SU-DHL-6 (cell line): ENCODE data around the gene PROX2.

Experiments used
- H2AFZ ChIP-seq: fragments of 200-600 bp; sonication (generic); 2 replicates; pipeline ENCODE4 v1.6.1; 2014; ENCODE audit warnings: low read depth, mild to moderate bottlenecking, moderate library complexity, mixed read lengths, antibody characterized with exemption, low read length; ENCODE audit not compliant: severe bottlenecking
- H3F3A ChIP-seq: fragments of 200-600 bp; shearing (Covaris generic); 2 replicates; pipeline ENCODE4 v1.6.0; 2016; ENCODE audit warnings: antibody characterized with exemption, mild to moderate bottlenecking; ENCODE audit not compliant: insufficient read depth
- H3K27ac ChIP-seq: fragments of 200-600 bp; sonication (generic); 2 replicates; pipeline ENCODE4 v1.5.1; 2016; ENCODE audit warnings: low read depth, mild to moderate bottlenecking, low read length, moderate library complexity, mixed read lengths
- H3K27me3 ChIP-seq: fragments of 200-600 bp; sonication (generic), shearing (Covaris generic); 2 replicates; pipeline ENCODE4 v1.6.0; 2014; ENCODE audit warnings: mild to moderate bottlenecking, low read length
- H3K36me3 ChIP-seq: fragments of 200-600 bp; sonication (generic); 2 replicates; pipeline ENCODE4 v1.6.1; 2014; ENCODE audit warnings: mild to moderate bottlenecking, low read length, mixed read lengths
- H3K4me2 ChIP-seq: fragments of 300-600, 200-600 bp; shearing (Covaris generic), sonication (generic); 2 replicates; pipeline ENCODE4 v1.6.0; 2014; ENCODE audit warnings: low read length, low read depth, mild to moderate bottlenecking; ENCODE audit not compliant: poor library complexity, severe bottlenecking
- H3K4me3 ChIP-seq: fragments of 200-600 bp; sonication (generic); 2 replicates; pipeline ENCODE4 v1.5.1; 2014; ENCODE audit warnings: antibody characterized with exemption, low read length, mild to moderate bottlenecking, mixed read lengths; ENCODE audit not compliant: insufficient read depth, poor library complexity, severe bottlenecking
- H3K79me2 ChIP-seq: fragments of 200-600 bp; sonication (generic); 2 replicates; pipeline ENCODE4 v1.6.1; 2014; ENCODE audit warnings: mild to moderate bottlenecking, low read length, moderate library complexity; ENCODE audit not compliant: insufficient read depth
- H3K9ac ChIP-seq: fragments of 200-600 bp; sonication (generic); 2 replicates; pipeline ENCODE4 v1.7.0; 2014; ENCODE audit warnings: mild to moderate bottlenecking, low read length
- H3K9me2 ChIP-seq: fragments of 200-600 bp; sonication (generic); replicated peaks from 2 replicates; pipeline ENCODE4 v1.6.1; 2014; ENCODE audit warnings: low read length; ENCODE audit not compliant: insufficient read depth
- H3K9me3 ChIP-seq: fragments of 200-600 bp; sonication (generic); 2 replicates; pipeline ENCODE4 v1.6.1; 2014; ENCODE audit warnings: low read length, mixed read lengths; ENCODE audit not compliant: insufficient read depth
- H4K20me1 ChIP-seq: fragments of 200-600 bp; sonication (generic); 2 replicates; pipeline ENCODE4 v1.6.1; 2014; ENCODE audit warnings: low read depth, mild to moderate bottlenecking, antibody characterized with exemption, low read length, moderate library complexity, mixed read lengths
- EZH2phosphoT487 ChIP-seq: fragments of 200-600 bp; sonication (generic), shearing (Covaris generic); conservative IDR thresholded peaks from 2 replicates; pipeline ENCODE4 v1.6.1; 2018; ENCODE audit warnings: mild to moderate bottlenecking, antibody characterized with exemption, low read length, moderate library complexity, mixed read lengths
- TF ChIP-seq, protein P1 (sequence below): fragments of 200-600 bp; sonication (generic); IDR thresholded peaks from one replicate; pipeline ENCODE4 v1.5.1; 2017; ENCODE audit warnings: antibody characterized with exemption, mild to moderate bottlenecking, low read length, moderate library complexity; ENCODE audit not compliant: insufficient read depth, poor library complexity, severe bottlenecking

The PROX2 gene

DNA sequence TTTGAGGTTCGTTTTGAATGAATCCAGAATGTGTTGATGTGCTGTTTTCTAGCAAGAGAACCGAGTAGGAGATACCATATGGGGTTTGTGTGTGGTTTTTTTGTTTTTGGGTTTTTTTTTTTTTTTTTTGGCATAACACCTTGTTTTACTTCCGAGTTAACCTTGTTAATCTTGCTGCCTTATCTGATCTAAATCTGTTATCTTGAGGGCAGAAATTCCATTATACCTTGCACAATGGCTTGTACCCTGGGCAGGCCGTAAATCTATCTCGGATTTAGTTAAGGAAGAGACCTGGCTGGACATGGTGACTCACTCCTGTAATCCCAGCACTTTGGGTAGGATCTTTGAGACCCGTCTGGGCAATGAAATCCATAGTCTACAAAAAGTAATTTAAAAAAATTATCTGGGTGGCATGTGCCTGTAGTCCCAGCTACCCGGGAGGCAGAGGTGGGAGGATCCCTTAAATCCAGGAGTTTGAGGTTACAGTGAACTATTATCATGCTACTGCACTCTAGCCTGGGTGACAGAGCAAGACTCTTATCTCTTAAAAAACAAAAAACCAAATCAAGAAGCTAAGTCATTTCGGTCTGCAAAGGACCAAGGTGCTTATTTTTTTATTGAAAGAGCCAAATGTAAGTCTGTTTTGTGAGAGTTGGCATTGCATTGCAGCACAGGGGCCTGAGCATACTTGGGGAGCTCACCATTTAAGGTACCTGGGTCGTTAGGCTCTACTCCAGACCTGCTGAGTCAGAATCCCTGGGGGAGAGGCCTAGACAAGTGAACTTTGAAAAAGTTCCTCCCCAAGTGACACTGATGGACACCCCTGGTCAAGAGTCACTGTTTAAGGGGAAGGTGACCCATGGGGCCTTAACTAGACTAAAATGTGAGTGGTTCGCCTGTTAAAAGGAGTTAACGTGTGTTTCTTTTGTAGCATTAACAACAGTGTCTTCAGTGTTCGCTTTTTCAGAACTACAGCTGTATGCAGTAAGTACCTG, 12.5 kb upstream of the PROX2 start:
- no peak for TF ChIP-seq EZH2phosphoT487
- TF ChIP-seq, protein P1, sequence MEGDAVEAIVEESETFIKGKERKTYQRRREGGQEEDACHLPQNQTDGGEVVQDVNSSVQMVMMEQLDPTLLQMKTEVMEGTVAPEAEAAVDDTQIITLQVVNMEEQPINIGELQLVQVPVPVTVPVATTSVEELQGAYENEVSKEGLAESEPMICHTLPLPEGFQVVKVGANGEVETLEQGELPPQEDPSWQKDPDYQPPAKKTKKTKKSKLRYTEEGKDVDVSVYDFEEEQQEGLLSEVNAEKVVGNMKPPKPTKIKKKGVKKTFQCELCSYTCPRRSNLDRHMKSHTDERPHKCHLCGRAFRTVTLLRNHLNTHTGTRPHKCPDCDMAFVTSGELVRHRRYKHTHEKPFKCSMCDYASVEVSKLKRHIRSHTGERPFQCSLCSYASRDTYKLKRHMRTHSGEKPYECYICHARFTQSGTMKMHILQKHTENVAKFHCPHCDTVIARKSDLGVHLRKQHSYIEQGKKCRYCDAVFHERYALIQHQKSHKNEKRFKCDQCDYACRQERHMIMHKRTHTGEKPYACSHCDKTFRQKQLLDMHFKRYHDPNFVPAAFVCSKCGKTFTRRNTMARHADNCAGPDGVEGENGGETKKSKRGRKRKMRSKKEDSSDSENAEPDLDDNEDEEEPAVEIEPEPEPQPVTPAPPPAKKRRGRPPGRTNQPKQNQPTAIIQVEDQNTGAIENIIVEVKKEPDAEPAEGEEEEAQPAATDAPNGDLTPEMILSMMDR, result no peak
- Histone ChIP-seq H3K9me2 (no peaks in the 10 kb centered on the region), H2AFZ (no peak overlapping the region), H3K36me3 (peaks cover 25% of the 10 kb centered on the region; the same call in 1 of the 2 replicates), H4K20me1 (peaks cover 13% of the 10 kb centered on the region; the same call in 1 of the 2 replicates), H3K9ac (no peak overlapping the region), H3K27me3 (no peaks in the 10 kb centered on the region), H3F3A (no peaks in the 10 kb centered on the region; the same call in 1 of the 2 replicates), H3K27ac (no peak overlapping the region), H3K9me3 (no peaks in the 10 kb centered on the region), H3K4me3 (no peak overlapping the region), H3K4me2 (no peak overlapping the region), H3K79me2 (peaks cover 55% of the 10 kb centered on the region)

DNA sequence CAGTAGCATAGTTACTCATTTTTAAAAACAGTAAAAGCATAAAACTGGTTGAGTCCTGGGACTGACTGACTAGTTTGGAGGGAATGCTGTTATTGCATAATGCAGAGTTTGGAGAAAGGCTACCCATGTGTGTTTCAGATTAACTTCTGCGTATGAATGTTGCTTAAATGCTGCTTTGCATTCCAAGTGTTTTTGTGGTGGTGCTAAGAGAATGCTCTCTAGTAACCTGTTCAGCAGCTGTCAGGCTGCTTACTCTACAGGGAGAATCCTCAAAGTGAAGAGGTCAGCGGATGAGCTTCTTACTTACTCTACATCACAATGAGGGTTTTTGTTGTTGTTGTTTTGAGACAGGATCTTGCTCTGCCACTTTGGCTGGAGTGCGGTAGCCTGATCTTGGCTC, 10.1 kb upstream of the PROX2 start:
- Histone ChIP-seq H3K36me3 (peaks cover 17% of the 10 kb centered on the region; the same call in 1 of the 2 replicates), H3K27ac (no peak overlapping the region), H3F3A (no peaks in the 10 kb centered on the region; the same call in 1 of the 2 replicates), H3K9ac (no peak overlapping the region), H4K20me1 (peaks cover 15% of the 10 kb centered on the region; the same call in 1 of the 2 replicates), H3K9me3 (no peaks in the 10 kb centered on the region), H2AFZ (no peak overlapping the region), H3K27me3 (no peaks in the 10 kb centered on the region), H3K4me3 (no peak overlapping the region), H3K79me2 (peaks cover 72% of the 10 kb centered on the region), H3K9me2 (no peaks in the 10 kb centered on the region), H3K4me2 (no peak overlapping the region)
- TF ChIP-seq, protein P1, result no peak
- TF ChIP-seq EZH2phosphoT487, result no peak

DNA sequence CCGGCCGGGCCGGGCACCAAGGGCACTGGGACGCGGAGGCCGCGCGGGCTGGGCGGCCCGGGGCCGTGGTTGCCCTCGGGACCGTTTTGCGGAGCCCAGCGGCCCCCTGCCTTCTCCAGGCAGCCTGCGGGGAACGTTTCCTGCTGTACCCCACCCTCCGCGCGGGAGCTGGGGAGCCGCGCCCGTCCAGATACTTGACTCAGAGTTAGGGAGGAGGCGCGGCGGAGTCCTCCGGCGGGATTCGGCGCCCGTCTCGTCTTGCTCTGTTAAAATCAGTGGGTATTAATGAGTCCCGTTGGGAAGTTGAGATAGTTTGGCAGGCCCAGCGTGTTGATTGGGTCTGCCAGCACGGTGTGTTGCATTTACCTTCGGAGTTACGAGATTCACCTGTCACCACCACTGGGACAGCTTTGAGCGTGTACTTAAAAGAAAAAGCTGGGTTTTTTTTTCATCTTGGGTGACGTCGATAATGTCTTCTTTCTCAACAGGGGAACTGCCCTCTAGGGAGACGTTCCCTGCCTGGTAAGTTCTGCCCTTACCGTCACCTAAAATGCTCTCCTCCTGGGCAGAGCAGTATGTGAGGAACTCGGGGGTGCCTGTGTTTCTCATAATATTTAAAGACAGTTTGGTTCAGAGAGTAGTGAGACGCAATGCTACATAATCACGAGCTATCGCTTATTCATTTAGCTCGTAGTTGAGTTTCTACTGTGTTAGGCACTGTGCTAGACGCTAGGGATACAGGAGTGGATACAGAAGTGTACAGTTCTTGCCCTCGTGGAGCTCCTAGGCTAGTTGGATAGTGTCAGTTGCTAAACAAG, 6.4 kb upstream of the PROX2 start:
- H3K9me2 ChIP-seq, result no peaks in the 10 kb centered on the region
- H3K9ac ChIP-seq, result peak overlapping the region; percentile 82
- H3K27me3 ChIP-seq, result no peaks in the 10 kb centered on the region
- H3K79me2 ChIP-seq, result peaks cover 55% of the 10 kb centered on the region
- TF ChIP-seq, protein P1, result no peak
- no peak for TF ChIP-seq EZH2phosphoT487
- peaks cover 15% of the 10 kb centered on the region; the same call in 1 of the 2 replicates for H4K20me1 ChIP-seq
- no peaks in the 10 kb centered on the region; the same call in 1 of the 2 replicates for H3F3A ChIP-seq
- H3K27ac ChIP-seq, result peak overlapping the region; percentile 64
- no peaks in the 10 kb centered on the region for H3K9me3 ChIP-seq
- H2AFZ ChIP-seq, result peak overlapping the region; percentile 35
- H3K36me3 ChIP-seq, result peaks cover 3% of the 10 kb centered on the region; the same call in 1 of the 2 replicates
- peak overlapping the region; percentile 92 for H3K4me2 ChIP-seq
- H3K4me3 ChIP-seq, result peak overlapping the region; percentile 94
